GM21576 (cell line): ENCODE data around the gene APRT.

Experiments
- ATAC-seq: cut with Tn5 transposase; IDR thresholded peaks from one replicate; pipeline ENCODE4 v1.9.1; 2021; ENCODE audit warnings: mild to moderate bottlenecking, moderate library complexity; ENCODE audit not compliant: unreplicated experiment

Gene APRT

GRCh38 chr16:88760424-88761142 lies 51.1 kb downstream of the APRT start:
- no peak for ATAC-seq

- ATAC-seq = no peak
Measured at GRCh38 chr16:88759976-88760350, 51.8 kb downstream of the APRT start.
